ENCODE results near the gene ZHX3.

The ZHX3 gene

DNA sequence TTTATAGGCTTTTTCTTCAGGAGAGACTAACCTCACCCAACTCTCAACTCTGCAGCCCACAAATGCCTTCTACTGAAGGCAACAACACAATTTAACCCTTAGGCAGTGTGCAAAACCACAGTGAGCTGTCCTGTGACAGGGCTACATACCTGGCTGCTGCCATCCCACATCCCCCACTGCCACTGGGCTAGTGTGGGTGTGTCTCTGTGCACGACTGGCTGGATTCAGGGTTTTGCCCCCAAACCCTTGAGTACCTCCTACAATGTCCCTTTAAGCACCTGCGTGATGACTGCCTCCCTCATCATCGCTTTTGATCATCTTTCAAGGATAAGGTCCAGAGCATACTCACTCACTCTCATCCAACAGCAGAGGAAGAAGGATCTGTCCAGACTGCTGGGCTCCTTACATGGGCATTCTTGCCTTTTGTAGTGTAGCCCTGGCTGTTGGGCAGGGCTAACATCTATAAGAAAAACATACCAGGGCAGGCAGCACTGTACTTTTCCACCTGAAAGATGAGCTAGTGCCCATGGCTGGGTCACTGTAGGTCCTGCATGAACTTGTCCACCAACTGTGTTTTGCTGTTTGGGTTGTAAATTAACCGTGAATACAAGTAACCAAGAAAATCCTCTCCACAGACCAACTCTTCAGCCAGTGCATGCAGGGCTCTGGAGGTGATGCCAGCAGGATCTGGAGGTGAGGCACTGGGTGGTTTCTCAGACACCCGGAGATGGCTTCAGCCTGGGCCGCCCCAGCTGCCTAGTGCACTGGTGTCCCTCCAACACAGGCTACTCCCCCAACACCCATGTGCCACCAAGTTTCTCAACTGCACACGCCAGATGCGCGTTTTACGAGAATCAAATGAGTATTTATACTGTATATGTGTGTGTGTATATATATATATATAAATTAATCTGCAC, 135.0 kb downstream of the ZHX3 start:
- TF ChIP-seq, protein P1, sequence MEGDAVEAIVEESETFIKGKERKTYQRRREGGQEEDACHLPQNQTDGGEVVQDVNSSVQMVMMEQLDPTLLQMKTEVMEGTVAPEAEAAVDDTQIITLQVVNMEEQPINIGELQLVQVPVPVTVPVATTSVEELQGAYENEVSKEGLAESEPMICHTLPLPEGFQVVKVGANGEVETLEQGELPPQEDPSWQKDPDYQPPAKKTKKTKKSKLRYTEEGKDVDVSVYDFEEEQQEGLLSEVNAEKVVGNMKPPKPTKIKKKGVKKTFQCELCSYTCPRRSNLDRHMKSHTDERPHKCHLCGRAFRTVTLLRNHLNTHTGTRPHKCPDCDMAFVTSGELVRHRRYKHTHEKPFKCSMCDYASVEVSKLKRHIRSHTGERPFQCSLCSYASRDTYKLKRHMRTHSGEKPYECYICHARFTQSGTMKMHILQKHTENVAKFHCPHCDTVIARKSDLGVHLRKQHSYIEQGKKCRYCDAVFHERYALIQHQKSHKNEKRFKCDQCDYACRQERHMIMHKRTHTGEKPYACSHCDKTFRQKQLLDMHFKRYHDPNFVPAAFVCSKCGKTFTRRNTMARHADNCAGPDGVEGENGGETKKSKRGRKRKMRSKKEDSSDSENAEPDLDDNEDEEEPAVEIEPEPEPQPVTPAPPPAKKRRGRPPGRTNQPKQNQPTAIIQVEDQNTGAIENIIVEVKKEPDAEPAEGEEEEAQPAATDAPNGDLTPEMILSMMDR (conservative IDR thresholded peaks at IDR 0.05; ENCODE audit: low read depth, low read length) = no peak
- Histone ChIP-seq H4K20me1 (ENCODE audit: insufficient read depth) (no peaks in the 10 kb centered on the region), H3K9ac (no peak overlapping the region), H3K36me3 (ENCODE audit: insufficient read depth) (no peaks in the 10 kb centered on the region), H3K79me2 (ENCODE audit: insufficient read depth, low read depth) (no peaks in the 10 kb centered on the region), H3K4me2 (no peak overlapping the region), H3K4me3 (IDR thresholded peaks at IDR 0.05; ENCODE audit: insufficient read depth, low read depth, low read length) (no peak overlapping the region), H3K27me3 (ENCODE audit: insufficient read depth, low read depth) (no peaks in the 10 kb centered on the region), H3K27ac (no peak overlapping the region), H3K4me1 (ENCODE audit: low read depth, poor library complexity, severe bottlenecking) (no peaks in the 10 kb centered on the region), H2AFZ (ENCODE audit: low read depth) (no peak overlapping the region)

- Histone ChIP-seq H4K20me1 (ENCODE audit: insufficient read depth) (no peaks in the 10 kb centered on the region), H3K27me3 (ENCODE audit: insufficient read depth, low read depth) (no peaks in the 10 kb centered on the region), H2AFZ (ENCODE audit: low read depth) (no peak overlapping the region), H3K27ac (no peak overlapping the region), H3K79me2 (ENCODE audit: insufficient read depth, low read depth) (no peaks in the 10 kb centered on the region), H3K4me1 (ENCODE audit: low read depth, poor library complexity, severe bottlenecking) (no peaks in the 10 kb centered on the region), H3K9ac (no peak overlapping the region), H3K4me3 (IDR thresholded peaks at IDR 0.05; ENCODE audit: insufficient read depth, low read depth, low read length) (no peak overlapping the region), H3K36me3 (ENCODE audit: insufficient read depth) (no peaks in the 10 kb centered on the region), H3K4me2 (no peak overlapping the region)
- TF ChIP-seq, protein P1 (conservative IDR thresholded peaks at IDR 0.05; ENCODE audit: low read depth, low read length) = no peak
Observed at GRCh38 chr20:41181567-41181966, 136.0 kb downstream of the ZHX3 start.

GRCh38 chr20:41180599-41181333, 136.8 kb downstream of the ZHX3 start:
- no peaks in the 10 kb centered on the region for H3K4me1 ChIP-seq (ENCODE audit: low read depth, poor library complexity, severe bottlenecking)
- no peaks in the 10 kb centered on the region for H4K20me1 ChIP-seq (ENCODE audit: insufficient read depth)
- H3K36me3 ChIP-seq (ENCODE audit: insufficient read depth) = no peaks in the 10 kb centered on the region

GRCh38 chr20:41179961-41180360, 137.6 kb downstream of the ZHX3 start:
- TF ChIP-seq, protein P1 (conservative IDR thresholded peaks at IDR 0.05; ENCODE audit: low read depth, low read length) = no peak
- Histone ChIP-seq H2AFZ (ENCODE audit: low read depth) (no peak overlapping the region), H3K9ac (no peak overlapping the region), H3K36me3 (ENCODE audit: insufficient read depth) (no peaks in the 10 kb centered on the region), H3K4me3 (IDR thresholded peaks at IDR 0.05; ENCODE audit: insufficient read depth, low read depth, low read length) (no peak overlapping the region), H3K4me1 (ENCODE audit: low read depth, poor library complexity, severe bottlenecking) (no peaks in the 10 kb centered on the region), H3K79me2 (ENCODE audit: insufficient read depth, low read depth) (no peaks in the 10 kb centered on the region), H3K4me2 (no peak overlapping the region), H4K20me1 (ENCODE audit: insufficient read depth) (no peaks in the 10 kb centered on the region), H3K27ac (no peak overlapping the region), H3K27me3 (ENCODE audit: insufficient read depth, low read depth) (no peaks in the 10 kb centered on the region)

More at GRCh38 chr20:41180599-41181333, 136.8 kb downstream of the ZHX3 start:
- Histone ChIP-seq H3K27ac (no peak overlapping the region), H3K27me3 (ENCODE audit: insufficient read depth, low read depth) (no peaks in the 10 kb centered on the region), H3K4me2 (no peak overlapping the region), H3K79me2 (ENCODE audit: insufficient read depth, low read depth) (no peaks in the 10 kb centered on the region), H3K4me3 (IDR thresholded peaks at IDR 0.05; ENCODE audit: insufficient read depth, low read depth, low read length) (no peak overlapping the region), H3K9ac (no peak overlapping the region), H2AFZ (ENCODE audit: low read depth) (no peak overlapping the region)
- TF ChIP-seq, protein P1 (conservative IDR thresholded peaks at IDR 0.05; ENCODE audit: low read depth, low read length) = no peak
